ENCODE results near the gene ST3GAL2. TPM values are rescaled to one million over a fixed set of nuclear protein-coding genes. Genes with fewer than 3 reads are reported as not detected.
A peak's percentile ranks its signal among the peaks of the same experiment; 100 is the strongest.
"Not testable (repeated sequence)": the region's sequence is repeated elsewhere in the genome, so short reads cannot be mapped to it uniquely, and the experiment has no call there.

Gene ST3GAL2
- total and polyA plus RNA-seq, 5 experiments from 2014 or later: 14.6 to 31.9 (median 23.4) TPM

DNA sequence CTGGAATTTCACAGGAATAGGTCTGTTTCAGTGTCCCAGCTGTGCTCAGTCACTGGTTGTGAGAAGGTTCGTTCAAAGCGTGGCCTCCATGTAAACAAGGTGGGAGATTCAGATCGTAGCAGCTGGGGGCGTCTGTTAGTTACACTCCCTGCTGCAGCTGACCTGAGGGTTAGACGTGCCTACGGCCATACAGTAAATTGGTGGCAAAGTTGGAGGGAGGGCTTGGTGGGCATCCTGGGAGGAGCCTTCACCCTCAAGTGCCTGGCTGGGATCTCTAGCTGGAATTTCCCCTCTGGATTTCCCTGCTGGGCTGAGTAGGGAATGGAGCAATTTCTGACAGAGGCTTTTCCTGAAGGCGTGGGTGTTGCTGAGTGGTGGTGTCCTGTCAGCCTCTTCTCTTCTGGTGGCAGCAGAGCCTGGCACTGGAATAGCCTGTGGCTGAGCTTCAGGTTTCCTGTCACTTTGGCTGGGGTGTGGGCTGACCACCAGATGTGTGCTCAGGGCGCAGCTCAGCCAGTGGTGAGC is 21.9 kb upstream of the ST3GAL2 start:
- Mint-ChIP-seq H3K4me1 (peaks cover 0 to 19% (median 3%) of the 10 kb centered on the region in 4 donors), H3K27me3 (no peaks in the 10 kb centered on the region), H3K9me3 (no peaks in the 10 kb centered on the region), H3K27ac (peak overlapping the region in 1 of 10 donors; percentile 18), H3K4me3 (no peak overlapping the region), H3K36me3 (peaks cover 0 to 15% (median 0%) of the 10 kb centered on the region in 3 donors)
- DNase-seq (no peak), ATAC-seq (no peak)
- POLR2A ChIA-PET: interaction anchor here (0.8 kb wide), 1 partner anchor 65 kb away, joined by 4 read pairs; no protein-coding TSS in a partner anchor

DNA sequence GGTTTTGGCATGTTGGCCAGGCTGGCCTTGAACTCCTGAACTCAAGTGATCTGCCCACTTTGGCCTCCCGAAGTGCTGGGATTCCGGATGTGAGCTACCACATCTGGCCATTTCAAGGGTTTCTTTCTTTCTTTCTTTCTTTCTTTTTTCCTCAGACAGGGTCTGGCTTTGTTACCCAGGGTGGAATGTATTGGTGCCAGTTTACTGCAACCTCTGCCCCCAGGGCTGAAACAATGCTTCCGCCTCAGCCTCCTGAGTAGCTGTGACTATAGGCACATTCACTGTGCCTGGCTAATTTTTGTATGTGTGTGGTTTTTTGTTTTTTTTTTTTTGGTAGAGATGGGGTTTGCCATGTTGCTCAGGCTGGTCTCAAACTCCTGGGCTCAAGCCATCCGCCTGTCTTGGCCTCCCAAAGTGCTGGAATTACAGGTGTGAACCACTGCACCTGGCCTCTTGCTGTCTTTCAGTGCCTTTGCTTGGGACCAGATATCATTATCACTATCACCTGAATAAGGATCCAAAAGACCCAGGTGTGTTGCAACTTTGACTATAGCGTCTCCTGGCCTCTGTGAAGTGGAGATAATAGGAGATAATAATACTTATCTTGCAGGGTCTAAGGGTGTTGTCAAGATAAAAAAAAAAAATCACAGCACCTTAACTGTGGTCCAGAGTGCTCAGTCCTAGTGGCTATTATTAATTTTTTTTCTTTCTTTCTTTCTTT is 18.7 kb upstream of the ST3GAL2 start:
- Mint-ChIP-seq H3K36me3 (no peaks in the 10 kb centered on the region), H3K27me3 (no peaks in the 10 kb centered on the region), H3K4me1 (peaks cover 6 to 36% (median 19%) of the 10 kb centered on the region in 4 donors), H3K4me3 (peak overlapping the region in 4 of 10 donors; percentile 21 to 52 (median 27)), H3K9me3 (no peaks in the 10 kb centered on the region), H3K27ac (peak overlapping the region in 1 of 10 donors; percentile 5)
- POLR2A ChIA-PET: interaction anchor here (0.7 kb wide), 1 partner anchor 167 kb away, joined by 3 read pairs; no protein-coding TSS in a partner anchor
- DNase-seq (no peak), ATAC-seq (no peak)

DNA sequence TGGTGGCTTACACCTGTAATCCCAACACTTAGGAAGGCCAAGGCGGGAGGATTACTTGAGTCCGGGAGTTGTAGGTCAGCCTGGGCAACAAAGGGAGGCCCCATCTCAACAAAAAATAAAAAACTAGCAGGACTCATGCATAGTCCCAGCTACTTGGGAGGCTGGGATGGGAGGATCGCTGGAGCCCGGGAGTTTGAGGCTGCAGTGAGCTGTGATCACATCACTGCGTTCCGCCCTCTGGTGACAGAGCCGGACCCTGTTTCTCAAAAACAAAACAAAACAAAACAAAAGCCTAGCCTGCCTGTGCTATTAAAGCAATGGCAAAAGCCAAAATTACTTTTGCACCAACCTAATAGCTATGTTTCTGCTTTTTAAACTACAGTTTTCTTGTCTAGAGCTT is 17.0 kb upstream of the ST3GAL2 start:
- peaks cover 6 to 34% (median 20%) of the 10 kb centered on the region in 4 donors for H3K4me1 Mint-ChIP-seq
- no peaks in the 10 kb centered on the region for H3K27me3 Mint-ChIP-seq
- POLR2A ChIA-PET: interaction anchor here (0.7 to 1.9 kb wide), 5 partner anchors 18 to 740 kb away, joined by 3 to 7 read pairs (median 4); no protein-coding TSS in a partner anchor
- ATAC-seq (no peak), DNase-seq (no peak)
- H3K36me3 Mint-ChIP-seq: no peaks in the 10 kb centered on the region
- H3K9me3 Mint-ChIP-seq: no peaks in the 10 kb centered on the region
- peak overlapping the region in 3 of 10 donors; percentile 22 to 84 (median 59) for H3K27ac Mint-ChIP-seq
- peak overlapping the region in 8 of 10 donors; percentile 45 to 96 (median 78) for H3K4me3 Mint-ChIP-seq

DNA sequence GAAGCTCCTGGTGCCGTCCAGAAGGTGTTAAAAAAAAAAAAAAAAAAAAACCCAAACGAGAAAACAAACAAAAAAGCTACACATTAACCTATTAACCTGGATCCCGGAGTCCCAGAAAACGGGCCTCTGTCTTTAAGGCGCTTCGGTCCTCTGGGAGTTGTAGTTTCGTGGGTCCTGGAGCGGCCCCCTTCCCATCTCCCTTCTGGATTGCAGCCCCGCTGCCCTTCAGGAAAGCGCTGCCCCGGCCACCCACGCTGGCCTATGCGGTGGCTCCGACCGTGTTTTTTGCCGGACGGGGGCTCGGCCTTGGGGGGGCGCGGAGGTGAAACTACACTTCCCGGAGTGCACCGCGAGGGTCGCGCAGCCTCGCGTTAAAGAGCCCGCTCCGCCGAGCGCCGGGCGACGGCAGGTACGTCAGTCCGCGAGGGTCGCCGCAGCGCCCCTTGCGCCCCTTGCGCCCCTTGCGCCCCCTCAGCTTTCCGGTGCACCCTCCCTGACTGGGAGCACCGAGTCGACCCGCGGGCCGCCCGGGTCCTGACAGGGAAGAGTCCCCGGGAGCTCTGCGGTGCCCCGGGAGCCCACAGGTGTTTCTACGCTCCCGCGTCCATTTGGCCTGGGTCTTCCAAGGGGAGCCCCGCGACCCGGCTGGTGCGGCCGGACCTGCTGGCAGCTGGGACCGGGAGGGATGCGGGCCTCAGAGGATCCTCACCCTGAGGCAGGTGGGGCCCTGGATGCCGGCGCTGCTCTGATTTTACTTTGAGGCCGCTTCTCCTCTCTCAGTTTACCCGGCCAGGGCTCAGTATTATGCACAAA is 15.5 kb upstream of the ST3GAL2 start, which contains the start of gene FCSK:
Gene FCSK, plus strand, starts transcription at position 374 of the 813 bp plus-strand sequence. CDS start 8,596 bp downstream, outside the sequence.
- H3K4me1 Mint-ChIP-seq: peaks cover 6 to 40% (median 23%) of the 10 kb centered on the region in 4 donors
- no peaks in the 10 kb centered on the region for H3K36me3 Mint-ChIP-seq
- H3K27me3 Mint-ChIP-seq: no peaks in the 10 kb centered on the region
- H3K27ac Mint-ChIP-seq: peak within 1 kb of the TSS; percentile 88 to 95 (median 92)
- POLR2A ChIA-PET: interaction anchor here (0.6 to 2.4 kb wide), 21 partner anchors 8 to 166 kb away, joined by 3 to 59 read pairs (median 5); partner anchors contain the start of genes DDX19A, DDX19B and ST3GAL2
- DNase-seq: peak; percentile 53 to 94 (median 72)
- peak; percentile 92 to 93 for ATAC-seq
- H3K4me3 Mint-ChIP-seq: peak within 1 kb of the TSS; percentile 86 to 96 (median 93)
- H3K9me3 Mint-ChIP-seq: no peaks in the 10 kb centered on the region

DNA sequence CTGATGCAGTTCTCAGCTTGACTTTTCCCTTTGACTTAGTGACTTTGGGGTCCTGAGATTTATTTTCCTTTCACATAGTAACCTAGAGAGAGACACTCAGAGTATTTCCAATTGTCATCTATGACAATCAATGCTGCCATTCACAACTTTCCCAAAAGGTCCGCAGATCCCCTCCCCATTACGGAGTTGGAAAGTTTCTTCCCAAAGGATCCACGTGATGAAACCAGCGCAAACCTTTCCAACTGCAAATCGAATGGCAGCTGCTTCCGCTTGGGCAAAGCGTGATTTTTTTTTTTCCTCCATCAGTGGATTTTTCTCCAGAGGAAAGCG is 15.0 kb upstream of the ST3GAL2 start:
- POLR2A ChIA-PET: interaction anchor here (0.6 to 2.4 kb wide), 21 partner anchors 8 to 165 kb away, joined by 3 to 59 read pairs (median 5); partner anchors contain the start of genes DDX19A, DDX19B and ST3GAL2
- Mint-ChIP-seq H3K27me3 (no peaks in the 10 kb centered on the region), H3K9me3 (no peaks in the 10 kb centered on the region), H3K27ac (peak overlapping the region; percentile 88 to 95 (median 91)), H3K36me3 (no peaks in the 10 kb centered on the region), H3K4me1 (peaks cover 6 to 40% (median 23%) of the 10 kb centered on the region in 4 donors), H3K4me3 (peak overlapping the region; percentile 86 to 96 (median 93))
- peak in 1 of 10 donors; percentile 22 for DNase-seq
- ATAC-seq: peak in 1 of 2 donors; percentile 5

DNA sequence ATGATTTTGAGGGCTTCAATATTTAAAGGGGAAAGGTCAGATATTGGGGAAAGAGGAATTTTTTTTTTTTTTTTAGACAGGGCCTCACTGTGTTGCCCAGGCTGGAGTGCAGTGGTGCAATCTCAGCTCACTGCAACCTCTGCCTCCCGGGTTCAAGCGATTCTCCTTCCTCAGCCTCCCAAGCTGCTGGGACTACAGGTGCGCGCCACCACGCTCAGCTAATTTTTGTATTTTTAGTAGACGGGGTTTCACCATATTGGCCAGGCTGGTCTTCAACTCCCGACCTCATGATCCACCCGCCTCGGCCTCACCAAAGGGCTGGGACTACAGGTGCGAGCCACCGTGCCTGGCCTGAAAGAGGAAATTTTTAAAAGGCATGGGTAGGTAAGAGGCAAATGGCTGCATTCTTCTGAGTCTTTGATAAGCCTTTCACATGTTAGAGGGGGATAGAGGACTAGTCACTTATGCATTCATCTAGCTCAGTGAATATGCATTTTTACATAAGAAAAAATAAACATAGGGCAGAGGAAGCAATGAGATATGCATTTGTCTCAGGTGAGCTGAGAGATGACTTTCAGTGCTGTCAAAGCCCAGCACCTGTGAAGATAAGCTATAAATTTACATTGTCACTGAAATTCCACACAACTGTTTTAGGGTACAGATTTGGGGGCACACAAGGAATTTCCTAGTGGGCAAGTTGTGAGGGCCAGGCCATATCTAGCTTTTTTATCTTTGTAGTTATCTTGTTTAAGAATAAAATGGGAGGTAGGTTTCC is 14.4 kb upstream of the ST3GAL2 start:
- Mint-ChIP-seq H3K27ac (peak overlapping the region; percentile 88 to 95 (median 91)), H3K27me3 (no peaks in the 10 kb centered on the region), H3K4me3 (peak overlapping the region; percentile 86 to 96 (median 93)), H3K36me3 (no peaks in the 10 kb centered on the region), H3K9me3 (no peaks in the 10 kb centered on the region), H3K4me1 (peaks cover 6 to 40% (median 23%) of the 10 kb centered on the region in 4 donors)
- POLR2A ChIA-PET: interaction anchor here (0.6 to 2.4 kb wide), 16 partner anchors 7 to 164 kb away, joined by 3 to 59 read pairs (median 4); partner anchors contain the start of genes DDX19A and ST3GAL2
- ATAC-seq (no peak), DNase-seq (no peak)

DNA sequence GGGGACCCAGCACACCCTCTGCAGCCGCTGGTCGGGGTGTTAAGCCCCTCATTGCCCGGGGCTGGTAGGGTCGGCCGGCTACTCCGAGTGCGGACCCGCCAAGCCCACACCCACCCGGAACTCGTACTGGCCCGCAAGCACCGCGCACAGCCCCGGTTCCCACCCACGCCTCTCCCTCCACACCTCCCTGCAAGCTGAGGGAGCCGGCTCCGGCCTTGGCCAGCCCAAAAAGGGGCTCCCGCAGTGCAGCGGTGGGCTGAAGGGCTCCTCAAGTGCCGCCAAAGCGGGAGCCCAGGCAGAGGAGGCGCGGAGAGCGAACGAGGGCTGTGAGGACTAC is 12.1 kb upstream of the ST3GAL2 start:
- peaks cover 5 to 26% (median 21%) of the 10 kb centered on the region in 4 donors for H3K4me1 Mint-ChIP-seq
- H3K9me3 Mint-ChIP-seq, H3K36me3 Mint-ChIP-seq, DNase-seq, ATAC-seq, H3K27me3 Mint-ChIP-seq, H3K27ac Mint-ChIP-seq: not testable (repeated sequence)
- POLR2A ChIA-PET: interaction anchor here (0.8 to 1.7 kb wide), 4 partner anchors 12 to 71 kb away, joined by 3 to 6 read pairs (median 4); partner anchors contain the start of gene ST3GAL2
- peak overlapping the region in 2 of 10 donors; percentile 6 to 27 for H3K4me3 Mint-ChIP-seq

DNA sequence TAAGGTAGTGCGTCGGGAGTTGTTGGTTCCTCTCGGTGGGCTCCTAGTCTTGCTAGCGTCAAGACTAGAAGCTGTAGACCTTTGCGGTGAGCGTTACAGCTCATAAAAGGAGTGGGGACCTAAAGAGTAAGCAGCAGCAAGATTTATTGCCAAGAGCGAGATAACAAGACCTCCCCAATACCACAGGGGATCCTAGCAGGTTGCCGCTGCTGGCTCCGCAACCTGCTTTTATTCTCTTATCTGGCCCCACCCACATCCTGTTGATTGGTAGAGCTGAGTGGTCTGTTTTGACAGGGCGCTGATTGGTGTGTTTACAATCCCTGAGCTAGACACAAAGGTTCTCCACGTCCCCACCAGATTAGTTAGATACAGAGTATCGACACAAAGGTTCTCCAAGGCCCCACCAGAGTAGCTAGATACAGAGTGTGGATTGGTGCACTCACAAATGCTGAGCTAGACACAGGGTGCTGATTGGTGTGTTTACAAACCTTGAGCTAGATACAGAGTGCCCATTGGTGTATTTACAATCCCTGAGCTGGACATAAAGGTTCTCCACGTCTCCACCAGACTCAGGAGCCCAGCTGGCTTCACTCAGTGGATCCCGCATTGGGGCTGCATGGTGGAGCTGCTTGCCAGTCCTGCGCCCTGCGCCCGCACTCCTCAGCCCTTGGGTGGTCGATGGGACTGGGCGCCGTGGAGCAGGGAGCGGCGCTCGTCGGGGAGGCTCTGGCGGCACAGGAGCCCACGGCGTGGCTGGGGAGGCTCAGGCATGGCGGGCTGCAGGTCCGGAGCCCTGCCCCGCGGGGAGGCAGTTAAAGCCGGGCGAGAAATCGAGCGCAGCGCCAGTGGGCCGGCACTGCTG is 11.5 kb upstream of the ST3GAL2 start:
- H3K4me1 Mint-ChIP-seq: peaks cover 5 to 20% (median 16%) of the 10 kb centered on the region in 4 donors
- DNase-seq: peak in 1 of 10 donors; percentile 14
- H3K27me3 Mint-ChIP-seq, ATAC-seq, H3K9me3 Mint-ChIP-seq, H3K36me3 Mint-ChIP-seq: not testable (repeated sequence)
- peak overlapping the region in 3 of 10 donors; percentile 20 to 50 (median 35) for H3K4me3 Mint-ChIP-seq
- peak overlapping the region in 2 of 10 donors; percentile 24 to 40 for H3K27ac Mint-ChIP-seq
- POLR2A ChIA-PET: interaction anchor here (0.8 to 1.7 kb wide), 6 partner anchors 11 to 70 kb away, joined by 3 to 6 read pairs (median 4); partner anchors contain the start of gene ST3GAL2

DNA sequence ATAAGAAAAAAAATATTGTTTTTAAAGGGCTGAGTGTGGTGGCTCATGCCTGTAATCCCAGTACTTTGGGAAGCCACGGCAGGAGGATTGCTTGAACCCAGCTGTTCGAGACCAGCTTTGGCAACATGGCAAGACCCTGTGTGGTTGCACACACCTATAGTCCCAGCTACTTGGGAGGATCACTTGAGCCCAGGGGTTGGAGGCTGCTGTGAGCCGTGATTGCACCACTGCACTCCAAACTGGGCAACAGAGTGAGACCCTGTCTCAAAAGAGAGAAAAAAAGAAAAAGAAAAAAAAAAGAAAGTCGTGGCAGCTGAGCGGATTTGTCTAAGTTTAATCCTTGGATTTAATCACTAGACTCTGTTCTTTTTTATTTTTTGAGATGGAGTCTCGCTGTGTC is 9.2 kb upstream of the ST3GAL2 start:
- Mint-ChIP-seq H3K4me1 (peaks cover 0 to 13% (median 4%) of the 10 kb centered on the region in 4 donors), H3K27ac (no peak overlapping the region), H3K27me3 (no peaks in the 10 kb centered on the region), H3K36me3 (no peaks in the 10 kb centered on the region), H3K9me3 (no peaks in the 10 kb centered on the region), H3K4me3 (no peak overlapping the region)
- no peak for DNase-seq
- POLR2A ChIA-PET: no interaction called here
- no peak for ATAC-seq

DNA sequence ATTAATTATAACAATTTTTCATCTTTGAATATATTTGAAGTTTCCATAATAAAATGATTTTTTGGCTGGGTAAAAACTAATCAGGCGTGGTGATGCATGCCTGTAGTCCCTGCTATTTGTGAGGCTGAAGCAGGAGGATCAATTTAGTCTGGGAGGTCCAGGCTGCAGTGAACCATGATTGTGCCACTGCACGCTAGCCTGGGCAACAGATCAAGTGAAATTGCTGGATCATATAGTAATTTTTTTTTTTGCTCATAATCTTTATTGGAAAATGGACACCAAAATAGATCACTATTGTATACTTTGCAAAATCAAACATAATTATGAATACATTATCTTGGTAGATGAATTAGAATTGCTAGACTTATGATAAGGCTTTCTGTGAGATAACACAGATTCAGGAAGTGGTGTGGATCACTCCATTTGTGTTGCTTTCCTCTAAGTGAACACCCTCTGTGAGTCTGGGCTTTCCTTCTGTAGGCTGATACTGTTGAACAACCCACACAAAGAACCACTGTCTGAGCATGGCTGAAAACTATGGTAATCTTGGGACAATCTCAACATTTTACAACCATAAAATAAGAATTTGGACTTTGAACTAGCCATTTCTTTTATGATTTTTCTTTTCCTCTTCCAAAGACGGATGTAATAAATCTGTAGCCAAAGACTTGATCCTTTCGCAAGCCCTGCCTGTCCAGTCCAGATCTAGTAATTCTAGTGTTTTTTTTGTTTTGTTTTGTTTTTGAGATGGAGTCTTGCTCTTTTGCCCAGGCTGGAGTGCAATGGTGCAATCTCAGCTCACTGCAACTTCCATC is 5.6 kb upstream of the ST3GAL2 start:
- Mint-ChIP-seq H3K9me3 (no peaks in the 10 kb centered on the region), H3K4me1 (peaks cover 0 to 8% (median 5%) of the 10 kb centered on the region in 4 donors), H3K36me3 (no peaks in the 10 kb centered on the region), H3K27ac (no peak overlapping the region), H3K27me3 (no peaks in the 10 kb centered on the region), H3K4me3 (no peak overlapping the region)
- ATAC-seq (no peak), DNase-seq (no peak)
- POLR2A ChIA-PET: interaction anchor here (0.8 kb wide), 1 partner anchor 14 kb away, joined by 3 read pairs; no protein-coding TSS in a partner anchor

Data from naive thymus-derived CD8-positive, alpha-beta T cell (primary cell).